Measurements from ENCODE around the gene ATG9B. TPM values are rescaled to one million over a fixed set of nuclear protein-coding genes. Genes with fewer than 3 reads are reported as not detected.

The ATG9B gene
- total RNA-seq, 1 donor from 2014 or later: 0.11 TPM

Other genes starting within 250 kb of the ATG9B start
- not detected in 2 replicates for gene TMEM176B, start 224.1 kb downstream of the ATG9B start, total RNA-seq
- gene TMEM176A, start 223.7 kb downstream of the ATG9B start, total RNA-seq: not detected in 2 replicates
- gene AOC1, start 172.0 kb downstream of the ATG9B start, total RNA-seq: not detected in 2 replicates
- gene KCNH2, start 46.2 kb downstream of the ATG9B start, total RNA-seq: not detected in 2 replicates
- gene NOS3, start 33.5 kb downstream of the ATG9B start, total RNA-seq: 0.73 TPM in 1 of 2 replicates, not detected in the other
- gene ABCB8, start 4.0 kb upstream of the ATG9B start, total RNA-seq: 38.1 and 39.7 TPM in 2 replicates
- gene ASIC3, start 24.0 kb upstream of the ATG9B start, total RNA-seq: 3.6 and 5.8 TPM in 2 replicates
- 18.8 and 23.7 TPM in 2 replicates for gene CDK5, start 33.4 kb upstream of the ATG9B start, total RNA-seq
- gene SLC4A2, start 35.1 kb upstream of the ATG9B start, total RNA-seq: 289 and 297 TPM in 2 replicates
- gene FASTK, start 56.3 kb upstream of the ATG9B start, total RNA-seq: 101 and 104 TPM in 2 replicates
- 26.1 and 30.0 TPM in 2 replicates for gene TMUB1, start 59.0 kb upstream of the ATG9B start, total RNA-seq
- 131 and 135 TPM in 2 replicates for gene AGAP3, start 62.0 kb upstream of the ATG9B start, total RNA-seq
- gene GBX1, start 143.2 kb upstream of the ATG9B start, total RNA-seq: not detected in 2 replicates
- gene ASB10, start 162.8 kb upstream of the ATG9B start, total RNA-seq: not detected in 2 replicates
- gene H2BK1, start 186.0 kb upstream of the ATG9B start, total RNA-seq: 1.1 TPM in 1 of 2 replicates, not detected in the other
- gene ABCF2, start 202.7 kb upstream of the ATG9B start, total RNA-seq: 43.9 and 47.5 TPM in 2 replicates
- 89.5 and 93.2 TPM in 2 replicates for gene CHPF2, start 208.0 kb upstream of the ATG9B start, total RNA-seq
- 88.7 and 96.9 TPM in 2 replicates for gene SMARCD3, start 224.2 kb upstream of the ATG9B start, total RNA-seq

Data from osteocyte (in vitro differentiated cells).